Activated T-cell treated with anti-CD3 and anti-CD28 coated beads, Interleukin-2, amount 50 U/mL, for 72 hours (primary cell): ENCODE results near the gene TPP1. TPM values are rescaled to one million over a fixed set of nuclear protein-coding genes. Genes with fewer than 3 reads are reported as not detected.

Experiments used
- ATAC-seq, 2 donors: fragments of 150-1000 bp; cut with Tn5 transposase; replicated peaks in 1 of 2; 2 replicates each; pipeline ENCODE4 v1.10.0; 2021; ENCODE audit warnings: moderate library complexity in 2 of 2, mild to moderate bottlenecking in 1 of 2
- DNase-seq, 2 donors: peaks; one replicate each; pipeline ENCODE4 v3.0.0; 2021 to 2022; ENCODE audit warnings: mixed read lengths in 1 of 2
- H3K27ac Mint-ChIP-seq: one replicate; pipeline ENCODE4 v1.8.0; 2022; ENCODE audit warnings: mild to moderate bottlenecking, moderate library complexity, mixed read lengths
- H3K27me3 Mint-ChIP-seq: one replicate; pipeline ENCODE4 v1.8.0; 2022; ENCODE audit warnings: low read depth, mixed read lengths
- H3K36me3 Mint-ChIP-seq, 2 donors: one replicate each; pipeline ENCODE4 v1.8.0; 2022; ENCODE audit warnings: mixed read lengths in 2 of 2, mild to moderate bottlenecking in 1 of 2; ENCODE audit not compliant: insufficient read depth in 2 of 2
- H3K4me1 Mint-ChIP-seq: one replicate; pipeline ENCODE4 v1.8.0; 2022; ENCODE audit warnings: low read depth, mixed read lengths
- H3K4me3 Mint-ChIP-seq, 2 donors: one replicate each; pipeline ENCODE4 v1.8.0; 2022; ENCODE audit warnings: mild to moderate bottlenecking in 2 of 2, mixed read lengths in 2 of 2, moderate library complexity in 2 of 2
- H3K9me3 Mint-ChIP-seq, 2 donors: one replicate each; pipeline ENCODE4 v1.8.0; 2022; ENCODE audit warnings: mixed read lengths in 2 of 2
- total RNA-seq, 2 donors: library from RNA; stranded (reverse); gene quantifications; one replicate each; pipeline ENCODE4 v1.2.3, GENCODE V29; 2022

TPP1 gene
- total RNA-seq, 2 donors from 2014 or later: 56.0 to 62.1 TPM

DNA sequence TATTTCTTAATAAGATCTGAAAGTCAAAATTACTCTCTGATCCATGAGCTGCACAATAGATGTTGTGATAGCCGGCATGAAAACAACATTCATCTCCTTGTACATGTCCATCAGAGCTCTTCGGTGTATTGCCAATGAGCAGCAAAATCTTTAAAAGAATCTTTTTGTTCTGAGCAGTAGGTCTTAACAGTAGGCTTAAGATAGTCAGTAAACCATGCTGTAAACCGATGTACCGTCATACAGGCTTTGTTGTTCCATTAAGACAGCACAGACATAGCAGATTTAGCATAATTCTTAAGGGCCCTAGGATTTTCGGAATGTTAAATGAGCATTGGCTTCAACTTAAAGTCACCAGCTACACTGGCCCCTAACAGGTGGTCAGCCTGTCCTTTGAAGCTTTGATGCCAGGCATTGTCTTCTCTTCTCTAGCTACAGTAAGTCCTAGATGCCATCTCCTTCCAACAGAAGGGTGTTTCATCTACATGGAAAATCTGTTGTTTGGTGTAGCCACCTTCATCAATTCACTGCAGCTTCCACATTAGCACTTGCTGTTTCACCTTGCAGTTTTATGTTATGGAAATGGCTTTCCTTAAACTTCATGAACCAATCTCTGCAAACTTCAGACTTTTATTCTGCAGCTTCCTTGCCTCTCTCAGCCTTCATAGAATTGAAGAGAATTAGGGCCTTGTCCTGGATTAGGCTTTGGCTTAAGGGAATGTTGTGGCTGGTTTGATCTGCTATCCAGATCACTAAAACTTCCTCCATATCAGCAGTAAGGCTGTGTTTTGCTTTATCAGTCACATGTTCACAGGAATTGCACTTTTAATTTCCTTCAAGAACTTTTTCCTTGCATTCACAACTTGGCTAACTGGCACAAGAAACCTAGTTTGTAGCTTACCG lies 44.2 kb downstream of the TPP1 start:
- no peak for ATAC-seq
- no peak overlapping the region for H3K27ac Mint-ChIP-seq
- DNase-seq: no peak

DNA sequence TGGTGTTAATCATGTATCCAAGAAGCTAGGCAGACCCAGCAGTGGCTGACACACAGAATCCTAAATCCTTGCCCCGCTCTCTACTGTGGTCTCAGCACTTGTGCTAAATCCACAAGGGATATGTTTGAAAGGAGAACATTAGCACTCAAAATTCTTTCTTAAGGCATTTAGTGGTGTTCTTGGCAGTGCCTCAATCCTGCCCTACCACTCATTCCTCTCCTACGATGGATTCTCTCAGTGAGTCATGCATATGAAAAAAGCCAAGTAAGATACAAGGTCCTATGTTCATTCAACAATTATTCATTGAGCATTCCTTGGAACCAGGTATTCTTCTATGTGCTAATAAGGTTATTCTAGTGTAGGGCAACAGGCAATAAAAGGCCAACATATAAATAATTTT lies 47.0 kb downstream of the TPP1 start:
- DNase-seq: no peak
- Mint-ChIP-seq H3K36me3 (peaks cover 0 to 8% of the 10 kb centered on the region in 2 donors), H3K27ac (no peak overlapping the region), H3K27me3 (no peaks in the 10 kb centered on the region), H3K4me1 (peaks cover 5% of the 10 kb centered on the region), H3K4me3 (no peak overlapping the region), H3K9me3 (no peaks in the 10 kb centered on the region)
- no peak for ATAC-seq

More for the DNA sequence above, 44.2 kb downstream of the TPP1 start:
- H3K27me3 Mint-ChIP-seq: no peaks in the 10 kb centered on the region
- H3K36me3 Mint-ChIP-seq: peaks cover 0 to 4% of the 10 kb centered on the region in 2 donors
- H3K4me1 Mint-ChIP-seq: peaks cover 5% of the 10 kb centered on the region
- no peaks in the 10 kb centered on the region for H3K9me3 Mint-ChIP-seq
- no peak overlapping the region for H3K4me3 Mint-ChIP-seq

DNA sequence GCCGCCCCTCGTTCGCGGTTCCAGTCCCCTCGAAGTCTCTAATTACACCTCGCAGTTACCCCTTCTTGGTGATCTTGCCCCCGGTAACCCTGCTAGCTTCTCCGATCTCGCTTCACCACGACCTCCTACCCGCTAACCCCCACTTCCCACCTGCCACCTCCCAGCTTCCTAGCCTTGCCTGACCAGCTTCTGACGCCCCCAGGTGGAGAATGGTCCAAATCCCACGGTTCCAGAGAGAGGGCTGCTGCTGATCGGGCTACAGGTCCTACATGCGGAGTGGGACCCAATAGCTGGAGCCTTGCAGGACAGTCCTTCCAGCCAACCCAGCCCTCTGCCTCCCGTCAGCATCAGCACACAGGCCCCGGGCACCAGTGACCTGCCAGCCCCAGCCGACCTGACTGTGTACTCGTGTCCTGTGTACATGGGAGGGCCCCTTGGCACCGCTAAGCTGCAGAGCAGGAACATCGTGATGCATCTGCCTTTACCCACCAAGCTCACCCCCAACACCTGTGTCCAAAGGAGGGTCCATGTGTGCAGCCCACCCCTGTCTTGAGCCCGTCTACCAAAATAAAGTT lies 47.7 kb downstream of the TPP1 start:
- no peak for ATAC-seq
- Mint-ChIP-seq H3K4me1 (peaks cover 5% of the 10 kb centered on the region), H3K9me3 (no peaks in the 10 kb centered on the region), H3K27ac (no peak overlapping the region), H3K4me3 (no peak overlapping the region), H3K36me3 (peaks cover 0 to 7% of the 10 kb centered on the region in 2 donors), H3K27me3 (no peaks in the 10 kb centered on the region)
- DNase-seq: no peak

DNA sequence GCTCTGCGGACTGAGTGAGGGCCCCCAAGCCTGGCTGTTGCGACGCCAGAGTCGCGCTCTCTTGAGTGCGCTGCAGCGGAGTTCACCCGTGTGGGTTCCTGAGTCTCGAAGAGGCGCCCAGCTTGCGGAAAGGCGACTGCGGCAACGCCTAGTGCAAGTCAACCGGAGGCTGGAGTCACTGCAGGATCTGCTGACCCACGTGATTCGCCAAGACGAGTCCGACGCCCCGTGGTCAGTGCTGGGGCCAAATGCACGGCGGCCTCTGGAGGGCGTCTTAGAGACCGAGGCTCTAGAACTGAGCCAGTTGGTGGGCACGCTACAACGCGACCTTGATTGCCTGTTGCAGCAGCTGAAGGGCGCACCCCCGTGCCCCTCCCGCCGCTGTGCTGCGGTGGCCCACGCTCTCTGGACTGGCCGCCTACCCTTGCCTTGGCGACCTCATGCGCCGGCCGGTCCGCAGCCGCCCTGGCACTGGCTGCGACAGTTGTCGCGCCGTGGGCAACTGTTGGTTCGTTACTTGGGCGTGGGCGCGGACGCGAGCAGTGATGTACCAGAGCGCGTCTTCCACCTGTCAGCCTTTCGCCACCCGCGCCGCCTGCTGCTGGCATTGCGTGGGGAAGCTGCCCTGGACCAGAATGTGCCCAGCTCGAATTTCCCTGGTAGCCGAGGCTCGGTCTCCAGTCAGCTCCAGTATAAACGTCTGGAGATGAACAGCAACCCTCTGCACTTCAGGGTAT lies 48.4 kb downstream of the TPP1 start:
- DNase-seq (no peak), ATAC-seq (no peak)
- H3K36me3 Mint-ChIP-seq: peaks cover 0 to 5% of the 10 kb centered on the region in 2 donors
- H3K4me3 Mint-ChIP-seq: no peak overlapping the region
- H3K4me1 Mint-ChIP-seq: peaks cover 5% of the 10 kb centered on the region
- H3K27ac Mint-ChIP-seq: no peak overlapping the region
- H3K9me3 Mint-ChIP-seq: no peaks in the 10 kb centered on the region
- H3K27me3 Mint-ChIP-seq: no peaks in the 10 kb centered on the region

- DNase-seq: no peak
- no peaks in the 10 kb centered on the region for H3K4me1 Mint-ChIP-seq
- no peak overlapping the region for H3K4me3 Mint-ChIP-seq
- no peaks in the 10 kb centered on the region for H3K27me3 Mint-ChIP-seq
- H3K27ac Mint-ChIP-seq: no peak overlapping the region
- peaks cover 0 to 5% of the 10 kb centered on the region in 2 donors for H3K36me3 Mint-ChIP-seq
- H3K9me3 Mint-ChIP-seq: no peaks in the 10 kb centered on the region
- no peak for ATAC-seq
Measured at GRCh38 chr11:6569706-6570105, 49.5 kb downstream of the TPP1 start.

GRCh38 chr11:6568191-6568918 lies 50.9 kb downstream of the TPP1 start:
- ATAC-seq (no peak), DNase-seq (no peak)
- Mint-ChIP-seq H3K27me3 (no peaks in the 10 kb centered on the region), H3K9me3 (no peaks in the 10 kb centered on the region), H3K4me1 (no peaks in the 10 kb centered on the region), H3K27ac (no peak overlapping the region), H3K4me3 (no peak overlapping the region), H3K36me3 (peaks cover 0 to 5% of the 10 kb centered on the region in 2 donors)

DNA sequence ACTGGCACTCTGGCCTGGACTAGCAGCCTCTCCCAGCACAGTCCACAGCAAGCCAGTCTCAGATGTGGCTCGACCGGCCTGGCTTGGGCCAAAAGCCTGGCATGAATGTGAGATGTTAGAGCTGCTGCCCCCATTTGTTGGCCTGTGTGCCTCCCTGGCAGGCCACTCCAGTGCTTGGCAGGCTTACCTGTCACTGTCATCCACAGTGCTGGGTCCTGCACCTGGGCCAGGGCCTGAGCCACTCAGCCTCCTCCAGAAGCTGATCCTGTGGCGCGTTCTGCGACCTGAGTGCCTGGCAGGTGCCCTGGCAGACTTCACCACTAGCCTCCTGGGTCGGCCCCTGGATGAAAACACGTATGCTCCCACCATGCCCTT lies 51.9 kb downstream of the TPP1 start:
- H3K4me1 Mint-ChIP-seq: no peaks in the 10 kb centered on the region
- ATAC-seq: no peak
- no peaks in the 10 kb centered on the region for H3K27me3 Mint-ChIP-seq
- DNase-seq: no peak
- no peak overlapping the region for H3K27ac Mint-ChIP-seq
- peaks cover 0 to 4% of the 10 kb centered on the region in 2 donors for H3K36me3 Mint-ChIP-seq
- H3K9me3 Mint-ChIP-seq: no peaks in the 10 kb centered on the region
- no peak overlapping the region for H3K4me3 Mint-ChIP-seq

DNA sequence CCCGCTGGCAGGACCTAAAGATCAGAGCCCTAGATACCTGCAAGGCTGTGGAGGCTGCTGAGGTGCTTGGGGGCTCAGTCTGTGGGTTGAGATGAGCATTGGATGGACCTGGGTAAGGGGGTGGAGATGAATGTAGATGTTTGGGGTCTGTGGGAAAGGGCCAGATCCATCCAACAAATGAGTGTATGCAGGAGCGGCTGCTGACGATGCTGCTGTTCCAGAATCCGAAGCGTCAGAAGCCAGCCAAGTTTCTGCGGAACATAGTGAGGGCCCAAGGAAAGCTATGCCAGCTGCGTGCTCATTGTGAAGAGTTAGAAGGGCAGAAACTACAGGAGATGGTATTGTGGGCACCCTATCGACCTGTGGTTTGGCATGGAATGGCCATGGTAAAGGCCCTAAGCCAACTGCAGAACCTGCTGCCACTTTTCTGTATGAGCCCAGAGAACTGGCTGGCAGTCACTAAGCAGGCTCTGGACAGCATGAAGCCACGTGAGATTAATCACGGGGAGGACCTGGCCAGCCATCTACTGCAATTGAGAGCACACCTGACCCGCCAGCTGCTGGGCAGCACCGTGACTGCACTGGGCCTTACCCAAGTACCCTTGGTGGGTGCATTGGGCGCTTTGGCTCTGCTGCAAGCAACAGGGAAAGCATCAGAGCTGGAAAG lies 52.4 kb downstream of the TPP1 start:
- H3K4me3 Mint-ChIP-seq: no peak overlapping the region

DNA sequence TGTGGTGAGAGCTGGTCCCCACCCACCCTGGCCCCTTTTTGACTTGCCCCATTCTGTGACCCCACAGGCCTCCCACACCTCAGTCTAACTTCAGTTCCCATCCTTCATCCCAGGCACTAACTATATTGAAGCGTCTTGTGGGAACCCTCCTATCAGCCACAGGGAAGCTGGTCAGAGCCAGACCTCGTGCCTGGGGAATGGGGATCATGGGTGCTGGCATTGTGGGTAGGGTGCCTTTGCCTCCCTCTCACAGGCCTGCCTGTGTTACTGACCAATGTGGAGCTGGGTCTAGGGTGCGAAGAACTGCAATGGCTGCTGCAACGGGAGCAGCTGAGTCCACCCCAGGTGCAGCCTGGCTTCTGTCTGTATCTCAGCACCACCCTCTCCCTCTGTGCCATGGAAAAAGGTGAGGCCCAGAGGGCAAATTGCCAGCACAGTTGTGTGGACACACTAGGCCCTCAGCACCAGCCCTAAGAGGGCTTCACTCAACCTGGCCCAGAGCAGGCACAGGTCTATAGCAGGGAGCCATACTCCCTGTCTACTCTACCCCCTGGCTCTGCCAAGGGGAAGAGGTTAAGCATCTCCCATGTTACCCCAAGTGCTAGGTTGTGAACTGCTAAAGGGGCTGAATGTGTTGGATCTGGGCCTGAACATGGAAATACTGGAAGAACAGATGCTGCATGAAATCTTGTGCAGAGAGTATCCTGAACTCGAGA lies 53.1 kb downstream of the TPP1 start:
- no peak overlapping the region for H3K27ac Mint-ChIP-seq
- no peaks in the 10 kb centered on the region for H3K4me1 Mint-ChIP-seq
- H3K9me3 Mint-ChIP-seq: no peaks in the 10 kb centered on the region
- ATAC-seq (no peak), DNase-seq (no peak)
- H3K27me3 Mint-ChIP-seq: no peaks in the 10 kb centered on the region
- H3K36me3 Mint-ChIP-seq: peaks cover 0 to 8% of the 10 kb centered on the region in 2 donors
- no peak overlapping the region for H3K4me3 Mint-ChIP-seq

More for the DNA sequence above, 52.4 kb downstream of the TPP1 start:
- DNase-seq (no peak), ATAC-seq (no peak)
- H3K9me3 Mint-ChIP-seq: no peaks in the 10 kb centered on the region
- no peaks in the 10 kb centered on the region for H3K4me1 Mint-ChIP-seq
- peaks cover 0 to 5% of the 10 kb centered on the region in 2 donors for H3K36me3 Mint-ChIP-seq
- no peak overlapping the region for H3K27ac Mint-ChIP-seq
- no peaks in the 10 kb centered on the region for H3K27me3 Mint-ChIP-seq

DNA sequence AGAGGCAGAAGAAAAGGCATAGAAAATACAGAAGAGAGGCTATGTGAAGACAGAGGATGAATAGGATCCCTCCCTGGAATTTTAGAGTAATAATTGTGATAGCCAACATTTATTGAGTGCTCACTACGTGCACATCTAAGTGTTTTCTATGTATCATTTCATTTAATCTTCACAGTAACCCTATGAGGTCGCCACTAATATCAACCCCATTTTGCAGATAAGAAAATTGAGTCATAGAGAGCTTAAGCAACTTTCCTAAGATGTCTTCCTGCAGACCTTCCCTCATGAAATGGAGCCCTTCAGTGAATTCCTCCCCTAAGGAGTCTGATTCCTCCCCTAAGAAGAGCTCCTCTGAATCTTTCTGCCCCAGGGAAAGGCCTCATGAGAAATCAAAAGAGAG lies 53.9 kb downstream of the TPP1 start:
- no peaks in the 10 kb centered on the region for H3K4me1 Mint-ChIP-seq
- ATAC-seq (no peak), DNase-seq (no peak)
- H3K27ac Mint-ChIP-seq: no peak overlapping the region
- peaks cover 0 to 8% of the 10 kb centered on the region in 2 donors for H3K36me3 Mint-ChIP-seq
- no peaks in the 10 kb centered on the region for H3K9me3 Mint-ChIP-seq
- H3K4me3 Mint-ChIP-seq: no peak overlapping the region
- no peaks in the 10 kb centered on the region for H3K27me3 Mint-ChIP-seq

GRCh38 chr11:6563667-6564066 lies 55.6 kb downstream of the TPP1 start:
- H3K4me3 Mint-ChIP-seq: no peak overlapping the region
- H3K27ac Mint-ChIP-seq: no peak overlapping the region
- ATAC-seq (no peak), DNase-seq (no peak)
- peaks cover 0 to 4% of the 10 kb centered on the region in 2 donors for H3K36me3 Mint-ChIP-seq
- no peaks in the 10 kb centered on the region for H3K27me3 Mint-ChIP-seq
- H3K4me1 Mint-ChIP-seq: no peaks in the 10 kb centered on the region
- H3K9me3 Mint-ChIP-seq: no peaks in the 10 kb centered on the region

DNA sequence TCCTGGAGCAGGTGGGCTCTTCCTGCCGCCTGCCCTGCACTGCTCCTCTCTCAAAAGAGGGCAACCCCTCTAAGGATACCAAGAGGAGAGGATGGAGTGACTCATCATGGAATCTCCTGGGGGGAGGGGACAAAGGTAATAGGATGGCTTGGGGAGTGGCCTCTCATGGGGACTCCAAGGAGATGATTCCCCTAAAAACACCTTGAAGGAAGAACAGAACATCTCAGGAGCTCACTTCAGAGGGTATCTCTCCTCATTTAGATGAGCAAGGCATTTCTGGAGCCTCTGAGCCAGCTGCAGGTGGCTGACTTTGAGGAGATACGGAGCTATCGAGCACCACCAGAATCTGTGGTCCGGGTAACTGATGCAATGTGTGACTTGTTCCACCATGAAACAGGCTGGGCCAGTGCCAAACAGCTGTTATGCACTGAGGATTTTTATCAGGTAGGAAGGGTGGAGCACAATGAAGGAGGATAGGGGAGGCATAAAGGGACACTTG lies 56.1 kb downstream of the TPP1 start:
- ATAC-seq (no peak), DNase-seq (no peak)
- no peaks in the 10 kb centered on the region for H3K4me1 Mint-ChIP-seq
- no peaks in the 10 kb centered on the region for H3K9me3 Mint-ChIP-seq
- no peak overlapping the region for H3K4me3 Mint-ChIP-seq
- H3K27ac Mint-ChIP-seq: no peak overlapping the region
- H3K36me3 Mint-ChIP-seq: peaks cover 0 to 4% of the 10 kb centered on the region in 2 donors
- no peaks in the 10 kb centered on the region for H3K27me3 Mint-ChIP-seq
